ENCODE measurements around the gene DBF4B. TPM values are rescaled to one million over a fixed set of nuclear protein-coding genes. Genes with fewer than 3 reads are reported as not detected.

DBF4B gene
- total and polyA plus RNA-seq, 10 of the 15 experiments (the other 5 are each of a cell fraction or from before 2014, with no cell fraction given), result 2.4 to 24.6 (median 16.9) TPM

GRCh38 chr17:44774271-44775135 is 66.0 kb downstream of the DBF4B start:
- Histone ChIP-seq H4K20me1 (ENCODE audit: control insufficient read depth, insufficient read depth) (no peaks in the 10 kb centered on the region; the same call in 1 of the 2 replicates), H3K4me3 (peak overlapping the region; percentile 76; the same call in 1 of the 2 replicates), H3K79me2 (ENCODE audit: control insufficient read depth, insufficient read depth, low read length) (no peaks in the 10 kb centered on the region), H2AFZ (ENCODE audit: control insufficient read depth, low read depth, low read length) (peak overlapping the region; percentile 94), H3K27me3 (replicated peaks in 1 of 2; ENCODE audit: control insufficient read depth in 2 of 2, insufficient read depth in 2 of 2, low read length in 1 of 2) (no peaks in the 10 kb centered on the region; a peak in 1 of 4 replicates), H3K9me3 (replicated peaks; ENCODE audit: control insufficient read depth, insufficient read depth, low read length) (no peaks in the 10 kb centered on the region), H3K27ac (ENCODE audit: control insufficient read depth, insufficient read depth) (no peak overlapping the region), H3K9ac (ENCODE audit: control insufficient read depth, insufficient read depth, low read length) (no peak overlapping the region), H3K4me2 (ENCODE audit: control insufficient read depth, insufficient read depth) (peak overlapping the region; percentile 100), H3K36me3 (ENCODE audit: control insufficient read depth in 2 of 2, insufficient read depth in 2 of 2, low read length in 1 of 2) (no peaks in the 10 kb centered on the region), H3K4me1 (ENCODE audit: control insufficient read depth, insufficient read depth, low read length) (peaks cover 6% of the 10 kb centered on the region; the same call in 1 of the 2 replicates)
- peak; percentile 73 for ATAC-seq
- ChIA-PET CTCF (interaction anchor here (0.9 to 12.1 kb wide), 9 partner anchors 11 to 358 kb away, joined by 3 to 175 read pairs (median 4); partner anchors contain the start of gene PLCD3), POLR2A (no interaction called here), RAD21 (ENCODE audit: unreplicated experiment) (no interaction called here), SMC1A (ENCODE audit: uncharacterized antibody, unreplicated experiment) (interaction anchor here (3.3 kb wide), 1 partner anchor 90 kb away, joined by 19 read pairs; no protein-coding TSS in a partner anchor)
- intact Hi-C loops (cut with micrococcal nuclease; ENCODE audit: unreplicated experiment) (loop anchor here (1.0 to 10.0 kb wide), 4 partner anchors 91 to 358 kb away; partner anchors contain the start of gene PLCD3), in situ Hi-C loops (cut with MboI) (loop anchor here (10.0 kb wide), 1 partner anchor 350 kb away; no protein-coding TSS in a partner anchor)
- DNase-seq (ENCODE audit: low read depth, low spot score), result no peak
- BruUV-seq (replicated peaks), result no TSS peak
- TF ChIP-seq LARP7 (IDR thresholded peaks at IDR 0.05) (0 out of 2 replicates have a peak, but pooled peaks have one; percentile 51), BHLHE40 (IDR thresholded peaks at IDR 0.05; ENCODE audit: borderline replicate concordance in 1 of 2, low read depth in 2 of 2, low read length in 1 of 2) (peak in 1 of 2 experiments; percentile 36; a peak in 2 of 4 replicates), SMARCA5 (IDR thresholded peaks at IDR 0.05) (peak; percentile 89), RB1 (IDR thresholded peaks at IDR 0.05; ENCODE audit: borderline replicate concordance) (peak; percentile 60; the same call in 1 of the 2 replicates), BMI1 (IDR thresholded peaks at IDR 0.05; ENCODE audit: borderline replicate concordance) (no peak), SUZ12 (IDR thresholded peaks at IDR 0.05; ENCODE audit: unreplicated experiment) (no peak), FOXK2 (IDR thresholded peaks at IDR 0.05) (no peak), TBL1XR1 (IDR thresholded peaks at IDR 0.05; ENCODE audit: low read depth, low read length) (0 out of 2 replicates have a peak, but pooled peaks have one; percentile 20), CTCF (IDR thresholded peaks at IDR 0.05 in 2 of 3, conservative IDR thresholded peaks at IDR 0.05 in 1 of 3; ENCODE audit: control insufficient read depth in 2 of 3, extremely low read depth in 1 of 3, insufficient read depth in 1 of 3, low read depth in 3 of 3, low read length in 3 of 3) (peak; percentile 98 to 100 (median 99); a peak in 5 of 6 replicates), POU2F2 (IDR thresholded peaks at IDR 0.05; ENCODE audit: borderline replicate concordance, low read depth, low read length) (peak; percentile 20; the same call in 1 of the 3 replicates), RAD21 (IDR thresholded peaks at IDR 0.05; ENCODE audit: insufficient read depth, low read depth, low read length) (peak; percentile 95), YY1 (IDR thresholded peaks at IDR 0.05; ENCODE audit: low read depth, low read length) (peak; percentile 67; the same call in 1 of the 2 replicates), SMC3 (IDR thresholded peaks at IDR 0.05; ENCODE audit: borderline replicate concordance, low read length) (peak; percentile 73), TAF1 (IDR thresholded peaks at IDR 0.05; ENCODE audit: borderline replicate concordance, low read depth, low read length) (no peak), KAT2A (conservative IDR thresholded peaks at IDR 0.05; ENCODE audit: control insufficient read depth, low read depth, low read length) (no peak), ZBTB4 (CRISPR knock-in tag; IDR thresholded peaks at IDR 0.05) (no peak)
- WGBS (ENCODE audit: insufficient coverage, insufficient replicate concordance, low lambda C conversion rate, missing lambda C conversion rate), result 18% methylated on average over 42 of the region's 42 CpGs
- peak; percentile 89 for FAIRE-seq

All from GM12878 (cell line).